ENCODE measurements around the gene AHDC1.

AHDC1 gene

DNA sequence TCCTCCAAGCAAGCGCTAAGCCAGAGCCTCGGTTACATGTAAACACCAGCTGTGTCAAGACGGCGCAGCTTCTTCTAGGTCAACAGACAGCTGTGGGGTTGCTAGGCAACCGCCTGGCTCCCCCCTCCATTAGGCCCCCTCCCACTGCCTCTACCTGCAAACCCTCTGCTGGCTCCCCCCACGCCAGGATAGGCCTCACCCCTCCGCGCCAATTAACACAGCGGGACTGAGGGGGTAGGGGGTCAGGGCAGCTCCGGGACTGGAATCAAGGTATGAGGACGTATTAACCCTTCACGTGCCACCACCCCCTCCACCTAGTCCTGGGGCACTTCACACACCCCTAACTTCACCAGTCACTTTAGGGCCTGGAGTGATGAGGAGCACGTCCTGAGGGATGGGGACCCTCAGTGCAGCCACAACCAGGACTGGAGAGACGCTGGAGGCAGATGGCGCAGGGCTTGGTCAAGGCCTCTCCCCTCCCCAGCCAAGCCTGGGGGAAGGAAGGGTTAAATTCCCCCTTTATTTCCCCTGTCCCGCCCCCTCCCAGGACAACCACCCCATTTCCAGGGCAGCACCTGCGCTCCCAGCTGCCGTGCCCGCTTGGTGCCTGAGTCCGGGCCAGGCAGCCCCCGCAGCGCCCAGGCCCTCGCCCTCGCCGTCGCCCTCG lies 76.6 kb downstream of the AHDC1 start:
- DNase-seq: no peak

DNA sequence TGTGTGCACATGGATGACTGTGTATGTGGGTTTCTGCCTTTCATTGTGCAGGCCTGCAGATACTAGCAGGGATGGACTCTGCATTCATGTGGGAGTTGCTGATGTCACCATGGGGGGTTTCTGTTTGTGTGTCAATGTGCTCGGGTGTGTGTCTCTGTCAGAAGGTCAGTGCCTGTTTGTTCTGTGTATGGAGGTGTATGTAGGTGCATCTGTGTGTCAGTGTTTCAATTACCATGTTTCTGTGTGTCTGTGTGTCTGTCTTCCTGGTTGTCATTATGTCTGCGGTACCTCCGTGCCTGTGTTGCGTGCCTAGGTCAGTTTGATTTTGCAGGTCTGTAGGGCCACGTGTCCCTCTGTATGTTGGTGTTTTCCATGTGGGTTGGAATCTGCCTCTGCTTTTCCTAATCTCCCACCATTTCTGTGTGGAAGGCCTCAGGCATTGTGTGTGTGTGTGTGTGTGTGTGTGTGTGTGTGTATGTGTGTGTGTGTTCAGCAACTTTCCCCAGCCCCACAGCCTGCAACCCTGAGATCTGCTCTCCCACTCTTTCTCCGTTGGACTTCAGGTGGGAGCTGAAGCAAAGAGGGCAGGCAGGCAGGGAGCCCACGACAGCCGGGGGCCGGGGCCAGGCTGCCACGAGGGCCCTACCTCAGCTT lies 77.2 kb downstream of the AHDC1 start:
- DNase-seq: no peak

DNA sequence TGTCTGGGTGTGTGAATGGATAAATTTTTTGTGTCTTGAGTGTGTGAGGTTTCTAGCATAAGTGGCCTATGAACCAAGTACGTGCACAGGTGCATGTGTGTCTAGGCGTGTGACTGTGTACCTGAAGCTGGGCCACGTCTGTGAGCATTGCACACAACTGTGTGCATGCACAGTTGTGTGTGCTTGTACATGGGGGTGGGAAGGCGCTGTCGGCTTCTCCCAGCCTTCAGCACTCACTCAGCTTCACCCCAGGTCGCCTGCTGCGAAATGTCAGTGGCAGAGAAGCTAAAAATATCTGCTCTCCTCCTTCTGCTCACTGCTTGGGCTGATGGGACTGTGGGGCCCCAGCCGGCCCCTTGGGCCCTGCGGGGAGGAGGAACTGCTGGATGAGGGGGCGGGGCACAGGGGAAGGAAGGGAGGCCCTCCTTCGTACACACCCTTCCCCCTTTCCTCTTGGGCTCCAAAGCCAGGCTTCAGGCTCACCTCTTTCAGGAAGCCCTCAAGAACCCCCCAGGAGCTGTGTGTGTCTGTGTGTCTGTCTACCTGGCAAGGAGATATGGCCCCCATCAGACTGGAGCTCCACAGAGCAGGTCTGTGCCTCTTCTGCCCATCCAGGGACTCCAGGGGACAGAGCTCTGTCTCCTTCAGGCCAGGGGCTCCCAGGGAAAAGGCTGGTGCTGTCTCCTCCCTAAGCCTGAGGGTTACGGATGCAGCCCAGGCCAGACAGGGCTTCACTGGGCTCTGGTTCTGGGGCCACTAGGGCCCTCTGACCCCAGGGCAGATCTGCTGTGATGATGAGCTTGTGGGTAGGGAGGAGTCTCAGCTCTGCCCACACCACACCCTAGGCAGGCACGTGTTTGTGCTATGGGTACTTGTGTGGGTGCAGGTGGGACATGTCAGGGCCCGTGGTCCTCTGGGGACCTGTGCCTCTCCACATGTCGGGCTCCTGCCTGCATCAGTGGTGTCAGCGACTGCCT lies 78.4 kb downstream of the AHDC1 start:
- DNase-seq: no peak

DNA sequence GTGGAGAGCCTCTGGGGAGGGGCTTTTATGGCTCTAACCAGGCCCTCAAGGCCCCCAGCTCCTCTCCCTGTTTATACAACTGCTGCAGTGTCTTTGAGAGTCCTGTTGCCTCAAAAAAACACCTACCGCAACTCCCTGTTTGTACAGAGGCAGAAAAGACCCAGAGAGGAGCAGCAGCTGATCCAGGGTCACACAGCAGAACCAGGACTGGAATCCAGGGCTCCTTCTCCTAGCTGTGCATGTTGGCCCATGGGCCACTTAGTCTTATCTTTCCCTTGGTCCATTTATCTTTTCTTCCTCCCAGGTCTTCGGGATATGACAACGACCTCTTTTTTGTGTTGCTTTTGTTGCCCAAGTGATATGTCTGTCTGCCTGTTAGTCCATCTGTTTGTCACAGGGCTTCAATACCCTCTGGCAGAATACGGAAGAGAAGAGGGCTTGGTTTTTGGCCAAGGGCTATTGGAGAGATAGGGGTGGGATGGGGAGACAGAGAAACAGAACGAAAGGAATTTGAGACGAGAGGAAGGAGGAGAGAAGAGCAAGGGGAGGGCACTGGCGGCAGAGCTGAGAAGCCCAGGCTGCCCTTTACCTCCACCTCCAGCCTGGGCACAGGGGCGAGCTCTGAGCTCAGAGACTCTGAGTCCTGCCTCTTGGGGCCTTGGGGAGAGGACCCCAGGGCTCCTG lies 80.5 kb downstream of the AHDC1 start:
- no peak for DNase-seq

DNA sequence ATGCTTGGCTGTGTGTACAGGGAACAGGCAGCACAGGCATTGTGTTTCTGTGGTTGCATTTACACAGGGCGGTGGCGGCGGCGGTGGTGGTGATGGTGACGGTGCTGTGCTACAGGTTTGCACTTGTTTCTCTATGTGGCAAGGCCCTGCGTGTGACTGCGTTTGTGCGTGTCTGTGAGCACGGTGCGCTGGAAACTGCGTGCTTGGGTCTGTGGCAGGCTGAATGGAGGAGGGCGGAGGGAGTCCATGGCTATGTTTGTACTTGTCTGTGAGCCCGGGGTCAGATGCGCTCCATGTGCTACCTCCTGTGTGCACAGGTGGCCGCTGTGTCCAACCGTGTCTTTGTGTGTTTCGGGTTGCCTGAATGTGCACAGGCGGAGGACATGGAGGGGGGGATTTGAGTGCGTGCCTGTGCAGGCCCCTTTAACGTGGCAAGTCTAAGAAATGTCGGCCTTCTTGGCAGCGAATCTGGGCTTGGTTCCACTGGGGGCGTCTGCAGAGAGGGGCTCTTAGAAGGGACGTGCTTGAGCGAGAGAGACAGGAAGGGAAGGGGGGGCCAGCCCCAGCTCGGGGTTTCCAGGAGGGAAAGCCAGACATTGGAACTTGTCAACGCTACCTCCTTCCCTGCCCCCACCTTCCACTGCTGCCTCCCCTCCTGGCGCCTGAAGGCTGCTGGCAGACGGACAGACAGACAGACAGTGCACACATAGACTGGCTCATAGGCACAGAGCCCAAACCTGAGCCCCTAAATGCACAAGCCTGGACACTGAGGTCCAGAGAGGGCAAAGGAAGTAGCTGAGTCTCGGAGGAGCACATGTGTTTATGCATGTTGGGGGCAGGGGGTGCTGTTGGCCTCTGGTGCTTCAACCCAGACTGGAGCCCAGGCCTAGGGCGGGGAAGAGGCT lies 81.3 kb downstream of the AHDC1 start:
- peak; percentile 73 for DNase-seq

DNA sequence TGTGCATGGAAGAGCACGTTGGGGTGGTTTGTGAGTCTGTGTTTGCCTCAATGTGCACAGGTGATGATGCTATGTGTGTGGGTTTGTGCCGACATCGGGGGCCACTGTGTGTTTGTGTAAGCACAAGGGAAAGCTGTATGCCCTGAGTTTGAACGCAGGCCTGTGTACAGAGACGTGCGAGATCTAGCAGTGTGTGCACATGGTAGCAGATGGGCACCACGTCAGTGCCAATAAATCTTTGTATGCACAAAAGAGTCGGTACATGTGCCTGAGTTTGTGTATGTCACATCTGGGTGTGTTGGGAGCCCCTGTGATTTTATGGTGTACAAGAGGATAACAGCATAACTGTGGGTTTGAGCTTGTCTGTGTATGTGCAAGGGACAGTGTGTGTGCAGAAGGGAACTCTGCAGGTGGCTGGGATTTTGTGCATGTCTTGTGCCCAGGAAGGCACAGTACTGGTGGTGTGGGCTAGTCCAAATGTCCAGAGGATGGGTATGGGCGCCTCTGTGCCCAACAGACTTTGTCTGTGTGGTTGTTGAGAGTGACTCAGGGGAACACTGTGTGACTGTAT lies 82.0 kb downstream of the AHDC1 start:
- no peak for DNase-seq

DNA sequence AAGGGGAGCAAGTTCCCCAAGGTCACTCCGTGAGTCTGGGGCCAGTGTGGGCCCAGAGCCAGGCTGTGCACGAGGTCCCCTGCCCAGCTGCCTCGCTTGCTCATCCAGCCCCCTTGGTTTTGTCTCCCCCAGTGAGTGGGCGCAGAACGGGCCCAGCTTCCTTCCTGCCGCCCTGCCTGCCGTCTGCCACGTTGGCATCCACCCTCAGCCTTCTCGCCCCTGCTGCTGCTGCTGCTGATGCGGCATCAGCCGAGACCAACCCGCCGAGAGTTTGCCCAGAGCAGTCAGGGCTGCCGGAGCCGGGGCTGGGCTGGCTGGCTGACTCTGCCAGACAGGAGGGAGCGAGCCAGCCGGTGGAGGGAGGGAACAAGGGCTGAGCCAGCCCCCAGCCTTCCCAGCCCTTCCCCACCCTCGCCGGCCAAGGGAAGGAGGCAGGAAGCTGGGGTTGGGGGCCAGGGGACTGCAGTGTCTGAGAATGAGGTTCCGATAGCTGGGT lies 82.6 kb downstream of the AHDC1 start:
- DNase-seq: peak; percentile 42

DNA sequence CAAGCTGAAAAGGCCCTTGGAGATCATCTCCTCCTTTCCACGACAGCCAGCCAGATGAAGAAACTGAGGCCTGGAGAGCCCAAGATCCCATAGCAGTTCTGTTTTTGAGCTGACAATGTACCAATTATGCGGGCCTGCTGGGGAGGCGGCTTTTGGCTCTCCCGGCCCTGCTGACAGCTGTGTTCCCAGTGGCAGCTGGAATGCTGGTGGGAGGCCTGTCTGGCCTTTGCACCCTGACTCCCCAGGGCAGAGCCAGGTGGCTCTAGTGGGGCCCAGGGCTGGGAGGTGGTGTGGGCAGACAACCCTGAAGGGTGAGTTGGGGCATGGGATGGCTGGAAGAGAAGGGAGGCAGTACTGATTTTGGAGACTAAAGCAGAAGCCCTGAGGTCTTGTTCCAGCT lies 83.3 kb downstream of the AHDC1 start:
- DNase-seq: no peak

DNA sequence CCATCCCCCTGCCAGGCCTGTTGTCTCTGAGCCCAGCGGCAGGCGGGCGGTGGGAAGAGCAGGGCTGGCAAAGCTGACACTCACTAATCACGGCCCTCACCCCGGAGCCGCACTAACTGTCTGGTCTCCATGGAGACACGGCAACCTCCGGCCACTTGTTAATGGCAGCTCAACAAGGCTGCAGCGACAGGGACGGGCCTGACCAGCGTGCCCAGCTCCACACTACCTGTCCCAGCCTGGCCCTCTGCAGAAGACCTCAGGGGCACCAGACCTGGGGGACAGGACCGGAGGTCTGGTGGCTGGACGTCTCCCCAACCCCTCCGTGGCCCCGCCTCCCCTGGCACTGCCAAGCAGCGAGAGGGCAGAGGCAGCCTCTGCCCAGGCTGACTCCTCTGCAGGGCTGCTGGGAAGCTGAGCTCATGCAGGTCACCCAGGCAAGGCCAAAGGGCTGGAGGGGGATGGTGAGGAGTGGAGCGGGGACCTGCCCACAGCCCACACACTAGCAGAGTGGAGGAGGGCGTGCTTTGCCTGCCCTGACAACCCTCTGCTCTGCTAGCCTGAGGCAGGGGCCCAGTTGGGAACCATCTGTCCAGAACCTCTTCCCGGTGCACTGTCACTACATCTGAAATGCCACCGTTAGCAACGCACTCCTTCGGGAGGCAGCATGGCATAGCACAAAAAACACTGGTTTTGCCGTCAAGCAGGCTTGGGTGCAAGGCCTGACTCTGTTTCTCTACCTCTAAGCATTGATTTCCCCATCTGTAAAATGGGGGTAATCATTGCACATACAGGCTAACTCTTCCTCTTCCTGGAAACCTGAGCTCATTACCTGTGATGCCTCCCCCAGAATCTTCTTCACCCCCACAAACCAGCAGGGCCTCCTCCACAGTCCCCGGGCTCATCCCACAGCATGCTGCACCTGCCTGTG lies 84.3 kb downstream of the AHDC1 start:
- DNase-seq: no peak

DNA sequence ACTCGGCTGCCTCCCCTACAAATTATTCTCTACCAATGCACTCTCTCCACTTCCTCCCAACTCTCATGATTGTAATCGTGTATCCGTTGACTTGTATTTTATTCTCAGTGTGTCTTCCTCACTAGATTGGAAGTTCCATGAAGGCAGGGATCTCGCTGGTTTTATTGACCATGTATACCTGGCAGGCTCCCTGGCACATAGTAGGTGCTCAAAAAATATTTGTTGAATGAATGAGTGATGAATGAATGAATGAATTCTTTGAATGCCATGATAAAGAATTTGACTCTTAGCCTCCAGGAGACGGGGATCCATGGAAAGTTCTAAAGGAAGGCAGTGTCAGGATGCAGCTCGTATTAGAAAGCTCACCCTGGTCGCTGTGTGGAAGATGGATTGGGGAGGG lies 85.1 kb downstream of the AHDC1 start:
- no peak for DNase-seq

DNA sequence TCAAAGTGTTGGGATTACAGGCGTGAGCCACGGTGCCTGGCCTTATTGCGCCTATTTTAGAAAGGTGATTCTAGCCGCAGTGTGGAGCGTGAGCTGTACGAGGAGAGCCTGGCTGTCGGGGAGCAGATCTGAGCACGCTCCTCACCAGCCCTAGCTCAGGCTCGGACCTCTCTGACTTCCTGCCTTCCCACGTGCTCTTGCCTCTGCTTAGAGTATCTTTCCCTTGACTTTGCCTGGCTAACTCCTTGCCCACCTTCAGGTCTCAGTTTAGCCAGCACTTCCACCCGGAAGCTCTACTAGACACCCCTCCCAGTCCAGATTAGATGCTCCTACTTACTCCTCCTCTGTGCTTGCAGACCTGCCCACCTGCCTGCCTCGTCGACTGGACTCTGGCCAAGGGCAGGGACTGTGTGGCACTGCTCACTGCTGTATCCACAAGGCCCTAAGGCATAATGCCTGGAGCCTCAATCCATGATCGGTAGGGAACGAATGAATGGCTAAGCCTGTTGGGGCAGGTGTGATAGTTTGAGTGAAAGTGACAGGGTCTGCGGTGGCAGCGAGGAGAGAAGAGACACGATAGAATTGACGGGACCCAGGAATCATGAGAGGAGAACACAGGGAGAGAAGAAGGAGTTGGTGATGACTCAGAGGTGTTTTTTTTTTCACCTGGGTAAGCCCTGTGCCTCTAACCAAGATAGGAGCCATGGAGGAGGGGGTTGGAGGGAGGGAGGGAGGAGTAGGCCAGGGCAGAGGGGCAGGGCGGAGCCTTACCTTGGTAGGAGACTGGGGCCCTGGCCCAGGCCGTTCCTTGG lies 85.8 kb downstream of the AHDC1 start:
- no peak for DNase-seq

DNA sequence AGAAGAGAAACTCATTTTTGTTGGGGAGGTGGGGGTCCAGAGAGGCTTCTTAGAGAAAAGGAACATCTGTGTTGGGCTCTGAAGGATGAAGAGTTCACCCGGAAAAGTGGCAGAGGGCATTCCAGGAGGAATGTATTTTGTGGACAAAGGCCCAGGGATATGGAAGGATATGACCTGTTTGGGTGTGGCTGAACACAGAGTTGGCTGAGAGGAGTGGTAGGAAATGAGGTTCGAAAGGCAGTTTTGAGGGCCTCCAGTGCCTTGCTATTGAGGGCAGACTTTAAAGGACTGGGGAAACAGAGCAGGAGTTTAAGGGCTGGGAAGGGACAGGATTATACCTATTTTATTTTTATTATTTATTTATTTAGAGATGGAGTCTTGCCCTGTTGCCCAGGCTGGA lies 86.6 kb downstream of the AHDC1 start:
- DNase-seq: no peak

DNA sequence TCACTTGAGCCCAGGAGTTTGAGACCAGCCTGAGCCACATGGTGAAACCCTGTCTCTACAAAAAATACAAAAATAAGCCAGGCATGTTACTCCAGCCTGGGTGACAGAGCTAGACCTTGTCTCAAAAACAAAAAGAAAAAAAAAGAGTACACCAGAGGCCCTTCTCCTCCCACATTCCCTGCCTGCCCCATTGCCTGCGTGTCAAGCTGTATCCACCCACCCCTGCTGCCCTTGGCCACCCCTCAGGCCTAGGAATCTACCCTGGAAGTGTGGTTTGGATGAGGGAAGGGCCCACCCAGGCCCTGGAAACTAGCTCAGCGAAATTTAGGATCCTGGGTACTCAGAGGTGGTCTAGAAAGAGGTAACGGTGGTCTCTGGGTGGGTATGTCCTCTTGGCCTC lies 88.3 kb downstream of the AHDC1 start:
- no peak for DNase-seq

DNA sequence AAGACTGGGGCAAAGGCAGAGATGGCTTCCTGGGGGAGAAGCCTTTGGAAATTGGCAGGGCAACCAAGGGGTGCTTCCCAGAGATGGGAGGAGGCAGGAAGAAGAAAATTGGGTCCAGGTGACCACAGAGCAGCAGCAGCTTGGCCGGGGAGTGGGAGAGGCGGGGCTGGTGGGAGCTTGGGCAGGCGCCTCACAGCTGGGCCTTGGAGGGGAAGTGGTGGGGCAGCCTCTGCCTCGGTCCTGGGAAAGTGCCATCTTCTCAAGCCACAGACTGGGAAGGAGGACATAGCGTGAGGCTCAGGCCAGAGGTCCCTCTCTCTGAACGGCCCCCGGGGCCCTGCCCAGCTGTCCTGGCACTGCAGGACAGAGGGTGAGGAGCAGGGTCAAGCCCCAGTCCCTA lies 90.0 kb downstream of the AHDC1 start:
- no peak for DNase-seq

DNA sequence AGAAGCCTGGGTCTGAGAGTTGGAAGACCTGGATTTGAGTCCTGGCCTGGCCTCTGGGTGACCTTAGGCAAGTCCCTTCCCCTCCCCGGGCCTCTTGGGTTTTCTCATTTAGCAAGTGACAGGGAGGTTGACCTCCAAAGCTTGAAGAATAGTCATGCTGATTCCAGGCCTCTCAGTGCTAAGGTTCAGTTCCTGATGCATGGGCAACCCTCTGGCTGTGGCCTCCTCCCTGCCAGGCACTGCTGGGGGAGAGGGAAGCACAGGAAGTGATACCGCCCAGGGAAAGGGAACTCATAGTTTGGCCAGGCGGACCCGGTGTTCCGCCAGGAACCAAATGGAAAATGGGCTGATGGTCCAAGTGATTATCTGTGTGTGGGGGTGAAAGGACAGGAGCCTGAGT lies 90.4 kb downstream of the AHDC1 start:
- no peak for DNase-seq

DNA sequence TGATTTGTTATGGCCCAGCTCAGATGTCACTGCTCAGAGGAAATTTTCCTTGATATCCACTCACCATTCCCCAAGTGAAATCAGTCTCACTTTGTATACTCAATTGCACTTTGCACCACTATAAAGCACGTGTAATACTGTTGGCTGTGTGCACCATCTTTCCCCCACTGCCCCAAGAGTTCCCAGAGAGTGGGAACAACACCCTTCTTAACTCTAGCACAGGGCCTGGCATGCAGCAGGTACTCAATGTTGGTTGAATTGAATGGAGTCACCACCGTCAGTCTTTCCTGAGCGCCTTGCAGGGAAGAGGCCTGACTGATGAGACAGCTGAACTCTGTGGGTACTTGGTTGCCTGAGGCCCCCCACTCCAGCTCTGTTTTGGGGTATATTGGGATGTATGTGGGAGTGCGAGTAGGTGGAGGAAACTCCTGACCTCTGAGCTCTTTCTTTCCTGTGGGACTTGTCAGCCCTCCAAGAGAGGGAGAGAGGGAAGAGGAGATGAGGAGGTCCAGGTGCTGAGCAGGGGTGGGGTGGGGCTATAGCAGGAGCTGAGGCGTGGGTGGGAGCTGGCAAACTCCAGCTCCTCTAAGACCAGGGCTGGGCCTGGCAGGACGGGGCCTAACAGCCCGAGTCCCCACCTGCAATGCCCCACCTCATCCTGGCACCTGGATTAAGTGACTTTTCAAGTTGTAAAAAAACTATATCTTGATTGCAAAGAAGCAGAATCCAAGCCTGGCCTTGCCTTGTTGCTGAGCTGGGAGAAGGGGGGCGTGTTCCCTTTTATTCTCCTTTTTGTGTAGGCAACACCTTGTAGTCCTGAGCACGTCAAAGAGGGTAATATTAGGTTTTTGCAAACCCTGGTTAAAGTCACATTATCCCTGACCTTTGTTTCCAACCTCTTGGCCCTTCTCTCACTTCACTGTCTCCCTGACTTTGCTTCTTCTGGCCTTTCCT lies 94.5 kb downstream of the AHDC1 start:
- DNase-seq: no peak

DNA sequence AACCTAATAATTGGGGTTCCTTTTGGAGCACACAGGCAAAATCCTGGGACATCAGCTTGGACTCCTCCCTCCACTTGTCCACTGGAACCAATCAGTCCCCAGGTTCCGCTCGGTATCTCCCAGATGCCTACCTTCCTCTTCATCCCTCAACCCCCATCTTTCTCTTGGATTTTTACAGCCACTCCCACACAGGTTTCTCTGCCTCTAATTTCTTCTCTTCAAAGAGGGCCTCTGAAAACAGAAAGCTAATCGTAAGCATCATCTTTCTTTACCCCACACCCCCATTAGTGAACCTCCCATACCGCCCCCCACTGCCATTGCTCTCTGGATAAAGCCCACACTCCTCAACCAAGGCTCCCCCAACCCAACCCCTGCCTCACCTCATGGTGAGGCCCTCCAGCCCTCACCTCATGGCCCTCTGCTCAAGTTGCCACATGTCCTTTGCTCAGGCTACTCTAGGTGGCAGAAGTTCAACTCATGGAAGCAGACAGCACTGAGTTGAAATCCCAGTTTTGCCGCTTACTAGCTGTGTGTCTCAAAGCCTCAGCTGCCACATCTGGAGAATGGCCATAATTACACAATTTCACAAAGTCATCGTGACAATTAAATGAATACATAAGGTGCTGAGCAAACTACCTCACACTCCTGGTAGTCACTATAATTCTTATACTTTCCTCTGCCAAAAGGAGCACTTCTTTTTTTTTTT lies 95.8 kb downstream of the AHDC1 start:
- no peak for DNase-seq

DNA sequence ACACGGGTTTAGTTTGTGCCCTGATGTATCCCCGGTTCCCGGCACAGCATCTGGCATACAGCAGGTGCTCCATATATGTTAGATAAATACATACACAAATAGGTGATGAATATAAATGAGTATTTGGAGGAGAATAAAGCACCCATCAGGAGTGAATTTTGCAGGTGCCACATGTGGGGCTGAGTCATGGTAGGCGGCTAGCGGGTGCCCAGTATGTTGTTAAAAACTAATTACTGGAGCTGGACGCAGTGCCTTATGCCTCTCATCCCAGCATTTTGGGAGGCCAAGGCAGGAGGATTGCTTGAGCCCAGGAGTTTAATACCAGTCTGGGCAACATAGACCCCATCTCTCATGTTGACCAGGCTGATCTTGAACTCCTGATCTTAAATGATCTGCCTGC lies 97.2 kb downstream of the AHDC1 start:
- DNase-seq: no peak

Data from activated CD4-positive, CD25-positive, alpha-beta regulatory T cell treated with anti-CD3 and anti-CD28 coated beads, Interleukin-2, amount 50 U/mL, for 72 hours (primary cell).